Keratinocyte (primary cell): ENCODE data around the gene SLC6A1. TPM values are rescaled to one million over a fixed set of nuclear protein-coding genes. Genes with fewer than 3 reads are reported as not detected.

Source experiments
- DNase-seq: peaks from one replicate; pipeline ENCODE4 v3.0.0-alpha.2; 2011; ENCODE audit warnings: low read depth, missing footprints, low spot score
- FAIRE-seq: peaks from 2 replicates; lab custom pipeline; 2011; peaks lifted over from hg19 to GRCh38; lab: Jason Lieb, UNC
- H2AFZ ChIP-seq: 2 replicates; pipeline ENCODE4 v1.6.0; 2012; ENCODE audit warnings: low read length, control low read depth, inconsistent platforms; ENCODE audit not compliant: control insufficient read depth
- H3K27ac ChIP-seq: 2 replicates; pipeline ENCODE4 v1.5.1; 2011; ENCODE audit warnings: low read length; ENCODE audit not compliant: control insufficient read depth, insufficient read depth
- H3K27me3 ChIP-seq: 3 replicates; pipeline ENCODE4 v1.6.0; 2011; ENCODE audit warnings: low read length; ENCODE audit not compliant: control insufficient read depth, insufficient read depth; ENCODE audit errors: extremely low read depth
- H3K36me3 ChIP-seq, 2 experiments: 2 replicates in 1 of 2; 3 replicates in 1 of 2; pipeline ENCODE4 v1.5.1; 2011; ENCODE audit warnings: low read length in 2 of 2, mild to moderate bottlenecking in 1 of 2; ENCODE audit not compliant: control insufficient read depth in 2 of 2, insufficient read depth in 2 of 2; ENCODE audit errors: extremely low read depth in 1 of 2
- H3K4me1 ChIP-seq: 3 replicates; pipeline ENCODE4 v1.5.1; 2011; ENCODE audit warnings: low read length; ENCODE audit not compliant: control insufficient read depth, insufficient read depth; ENCODE audit errors: extremely low read depth
- H3K4me2 ChIP-seq: 3 replicates; pipeline ENCODE4 v1.6.0; 2011; ENCODE audit warnings: low read depth, low read length; ENCODE audit not compliant: control insufficient read depth, insufficient read depth; ENCODE audit errors: extremely low read depth
- H3K4me3 ChIP-seq, 3 experiments: fragments of 200-600 bp in 1 of 3; sonication (generic) in 1 of 3; 2 replicates in 2 of 3; 3 replicates in 1 of 3; pipeline ENCODE4 v1.5.1; 2011 to 2016; ENCODE audit warnings: low read length in 3 of 3, mild to moderate bottlenecking in 3 of 3, control low read depth in 2 of 3, inconsistent platforms in 1 of 3, low read depth in 1 of 3, mixed read lengths in 1 of 3, mixed run types in 1 of 3, moderate library complexity in 1 of 3; ENCODE audit not compliant: control insufficient read depth in 2 of 3, insufficient read depth in 2 of 3; ENCODE audit errors: extremely low read depth in 1 of 3
- H3K79me2 ChIP-seq: 2 replicates; pipeline ENCODE4 v1.6.0; 2012; ENCODE audit warnings: low read length; ENCODE audit not compliant: control insufficient read depth, insufficient read depth
- H3K9ac ChIP-seq: 3 replicates; pipeline ENCODE4 v1.6.0; 2011; ENCODE audit warnings: low read length; ENCODE audit not compliant: control insufficient read depth, insufficient read depth; ENCODE audit errors: extremely low read depth
- H3K9me1 ChIP-seq: 3 replicates; pipeline ENCODE4 v1.6.0; 2011; ENCODE audit warnings: low read length; ENCODE audit not compliant: control insufficient read depth, insufficient read depth; ENCODE audit errors: extremely low read depth
- H3K9me3 ChIP-seq: 2 replicates; pipeline ENCODE4 v1.5.1; 2012; ENCODE audit warnings: low read depth, low read length; ENCODE audit not compliant: control insufficient read depth
- H4K20me1 ChIP-seq: 3 replicates; pipeline ENCODE4 v1.6.0; 2011; ENCODE audit warnings: low read length; ENCODE audit not compliant: control insufficient read depth, insufficient read depth; ENCODE audit errors: extremely low read depth
- EZH2 ChIP-seq: IDR thresholded peaks from one replicate; pipeline ENCODE4 v1.6.1; 2012; ENCODE audit warnings: inconsistent platforms, mild to moderate bottlenecking, low read length, moderate library complexity
- dilution Hi-C: fragments of 300-500 bp; cut with MboI; formaldehyde crosslinking; loops from one replicate; pipeline ENCODE4 v1.7.0; 2020; ENCODE audit warnings: low sequenced_read_pairs; ENCODE audit not compliant: extremely low pct_ligation_motif_present
- polyA plus RNA-seq, 5 experiments: library from polyadenylated mRNA; depleted of rRNA in 3 of 5; stranded (reverse) in 3 of 5; stranded (forward) in 1 of 5; unstranded in 1 of 5; fragments of >200 nt; gene quantifications; 1 replicate in 1 of 5; 2 replicates in 3 of 5; 3 replicates in 1 of 5; pipeline versions ENCODE4 v1.2.1 to v1.2.3, GENCODE V29; 2011 to 2012; ENCODE audit warnings: missing spikeins in 2 of 5, low read depth in 1 of 5, low replicate concordance in 1 of 5
- TF ChIP-seq, protein P1 (sequence below), 3 experiments: IDR thresholded peaks in 1 of 3; conservative IDR thresholded peaks in 1 of 3; optimal IDR thresholded peaks in 1 of 3; 2 replicates in 2 of 3; 3 replicates in 1 of 3; pipeline versions ENCODE3 to v1.5.1; 2011; ENCODE audit warnings: low read length in 3 of 3, mild to moderate bottlenecking in 3 of 3, moderate library complexity in 2 of 3, control low read depth in 1 of 3, inconsistent platforms in 1 of 3; ENCODE audit not compliant: insufficient read depth in 2 of 3; ENCODE audit errors: extremely low read depth in 1 of 3

Gene SLC6A1
- polyA plus RNA-seq, 1 donor (not counting 4 experiments of a cell fraction or from before 2014, with no cell fraction given) = not detected

DNA sequence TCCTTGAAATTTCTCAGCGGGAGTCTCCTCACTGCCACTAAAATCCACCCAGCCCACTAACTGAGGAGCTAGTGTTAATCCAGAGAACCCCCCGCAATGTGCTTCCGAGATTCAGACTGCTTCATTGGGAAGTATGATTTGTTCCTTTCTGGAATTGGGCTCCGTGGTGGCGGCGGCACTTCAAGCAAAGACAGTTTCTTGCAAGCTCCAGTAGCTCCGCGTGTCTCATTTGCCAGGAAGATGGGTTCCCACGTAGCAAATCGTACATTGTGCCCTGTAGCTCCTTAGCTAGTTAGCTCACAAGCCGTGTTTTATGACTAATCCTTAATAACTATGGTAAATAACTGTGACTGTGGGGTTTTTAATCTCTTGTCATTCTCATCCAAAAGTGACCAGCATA is 45.4 kb downstream of the SLC6A1 start:
- dilution Hi-C loops = loop anchor here (10.0 kb wide), 1 partner anchor 83 kb away; no protein-coding TSS in a partner anchor
- FAIRE-seq = no peak
- H3K9me1 ChIP-seq = no peaks in the 10 kb centered on the region
- no peak overlapping the region for H3K4me2 ChIP-seq
- no peak overlapping the region for H3K9ac ChIP-seq
- H4K20me1 ChIP-seq = no peaks in the 10 kb centered on the region
- H3K4me1 ChIP-seq = no peaks in the 10 kb centered on the region
- no peaks in the 10 kb centered on the region for H3K36me3 ChIP-seq
- peaks cover 8% of the 10 kb centered on the region for H3K27me3 ChIP-seq
- H2AFZ ChIP-seq = no peak overlapping the region
- H3K27ac ChIP-seq = no peak overlapping the region
- H3K4me3 ChIP-seq = no peak overlapping the region
- no peak for DNase-seq
- TF ChIP-seq EZH2 = no peak
- TF ChIP-seq, protein P1, sequence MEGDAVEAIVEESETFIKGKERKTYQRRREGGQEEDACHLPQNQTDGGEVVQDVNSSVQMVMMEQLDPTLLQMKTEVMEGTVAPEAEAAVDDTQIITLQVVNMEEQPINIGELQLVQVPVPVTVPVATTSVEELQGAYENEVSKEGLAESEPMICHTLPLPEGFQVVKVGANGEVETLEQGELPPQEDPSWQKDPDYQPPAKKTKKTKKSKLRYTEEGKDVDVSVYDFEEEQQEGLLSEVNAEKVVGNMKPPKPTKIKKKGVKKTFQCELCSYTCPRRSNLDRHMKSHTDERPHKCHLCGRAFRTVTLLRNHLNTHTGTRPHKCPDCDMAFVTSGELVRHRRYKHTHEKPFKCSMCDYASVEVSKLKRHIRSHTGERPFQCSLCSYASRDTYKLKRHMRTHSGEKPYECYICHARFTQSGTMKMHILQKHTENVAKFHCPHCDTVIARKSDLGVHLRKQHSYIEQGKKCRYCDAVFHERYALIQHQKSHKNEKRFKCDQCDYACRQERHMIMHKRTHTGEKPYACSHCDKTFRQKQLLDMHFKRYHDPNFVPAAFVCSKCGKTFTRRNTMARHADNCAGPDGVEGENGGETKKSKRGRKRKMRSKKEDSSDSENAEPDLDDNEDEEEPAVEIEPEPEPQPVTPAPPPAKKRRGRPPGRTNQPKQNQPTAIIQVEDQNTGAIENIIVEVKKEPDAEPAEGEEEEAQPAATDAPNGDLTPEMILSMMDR (optimal IDR thresholded peaks at IDR 0.05 in 1 of 3, IDR thresholded peaks at IDR 0.05 in 1 of 3, conservative IDR thresholded peaks at IDR 0.05 in 1 of 3; ENCODE audit: extremely low read depth in 1 of 3, insufficient read depth in 2 of 3, low read length in 3 of 3) = no peak
- H3K9me3 ChIP-seq = no peaks in the 10 kb centered on the region
- H3K79me2 ChIP-seq = no peaks in the 10 kb centered on the region

DNA sequence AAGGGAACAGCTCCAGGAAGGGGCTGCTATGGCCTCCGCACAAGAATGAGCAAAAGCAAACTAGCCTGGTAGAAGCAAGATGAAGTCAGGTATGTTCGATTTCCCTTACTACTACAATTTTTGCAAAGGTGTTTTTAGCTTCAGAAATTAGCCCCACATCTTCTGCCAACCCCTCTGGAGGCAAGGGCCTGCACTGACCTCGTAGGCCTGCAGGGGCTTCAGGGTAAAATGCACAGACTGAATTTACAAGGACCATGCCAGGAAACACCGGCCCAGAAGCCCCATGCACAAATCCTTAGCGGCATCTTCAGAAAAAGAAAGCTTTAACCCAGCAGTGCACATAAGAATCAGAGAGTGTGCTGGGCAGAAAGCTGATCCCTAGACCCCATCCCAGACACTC is 53.0 kb downstream of the SLC6A1 start:
- Histone ChIP-seq H4K20me1 (no peaks in the 10 kb centered on the region), H3K79me2 (no peaks in the 10 kb centered on the region), H3K4me1 (no peaks in the 10 kb centered on the region), H3K4me2 (no peak overlapping the region), H2AFZ (no peak overlapping the region), H3K9me1 (no peaks in the 10 kb centered on the region), H3K27ac (no peak overlapping the region), H3K36me3 (no peaks in the 10 kb centered on the region), H3K27me3 (peaks cover 5% of the 10 kb centered on the region), H3K9me3 (no peaks in the 10 kb centered on the region), H3K9ac (no peak overlapping the region), H3K4me3 (no peak overlapping the region)
- TF ChIP-seq EZH2 = no peak
- TF ChIP-seq, protein P1 (optimal IDR thresholded peaks at IDR 0.05 in 1 of 3, IDR thresholded peaks at IDR 0.05 in 1 of 3, conservative IDR thresholded peaks at IDR 0.05 in 1 of 3; ENCODE audit: extremely low read depth in 1 of 3, insufficient read depth in 2 of 3, low read length in 3 of 3) = no peak
- DNase-seq (no peak), FAIRE-seq (no peak)
- dilution Hi-C loops = no loop called here
